Measurements from ENCODE around the gene NPL.

DNA sequence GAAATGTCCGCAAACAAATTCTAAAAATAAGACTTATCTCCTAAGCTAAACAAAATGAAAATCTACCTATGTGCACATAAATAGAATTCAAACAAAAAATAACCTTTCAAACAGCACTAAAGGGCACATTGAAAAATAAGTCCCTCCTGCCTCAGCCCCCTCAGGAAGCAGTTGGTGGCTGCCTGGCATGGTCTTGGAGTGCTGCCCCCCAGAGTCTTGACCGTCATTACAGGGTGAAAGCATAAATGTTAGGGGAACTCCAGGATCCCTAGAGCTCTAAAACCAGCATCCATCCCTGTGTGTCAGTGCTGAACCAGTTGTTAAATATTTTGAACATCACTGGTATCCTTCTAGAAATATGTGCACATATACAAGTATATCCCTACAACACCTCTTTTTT lies 6.5 kb upstream of the NPL start:
- TF ChIP-seq, protein P1, sequence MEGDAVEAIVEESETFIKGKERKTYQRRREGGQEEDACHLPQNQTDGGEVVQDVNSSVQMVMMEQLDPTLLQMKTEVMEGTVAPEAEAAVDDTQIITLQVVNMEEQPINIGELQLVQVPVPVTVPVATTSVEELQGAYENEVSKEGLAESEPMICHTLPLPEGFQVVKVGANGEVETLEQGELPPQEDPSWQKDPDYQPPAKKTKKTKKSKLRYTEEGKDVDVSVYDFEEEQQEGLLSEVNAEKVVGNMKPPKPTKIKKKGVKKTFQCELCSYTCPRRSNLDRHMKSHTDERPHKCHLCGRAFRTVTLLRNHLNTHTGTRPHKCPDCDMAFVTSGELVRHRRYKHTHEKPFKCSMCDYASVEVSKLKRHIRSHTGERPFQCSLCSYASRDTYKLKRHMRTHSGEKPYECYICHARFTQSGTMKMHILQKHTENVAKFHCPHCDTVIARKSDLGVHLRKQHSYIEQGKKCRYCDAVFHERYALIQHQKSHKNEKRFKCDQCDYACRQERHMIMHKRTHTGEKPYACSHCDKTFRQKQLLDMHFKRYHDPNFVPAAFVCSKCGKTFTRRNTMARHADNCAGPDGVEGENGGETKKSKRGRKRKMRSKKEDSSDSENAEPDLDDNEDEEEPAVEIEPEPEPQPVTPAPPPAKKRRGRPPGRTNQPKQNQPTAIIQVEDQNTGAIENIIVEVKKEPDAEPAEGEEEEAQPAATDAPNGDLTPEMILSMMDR (IDR thresholded peaks at IDR 0.05), result peak; percentile 53
- no peak for TF ChIP-seq EZH2 (IDR thresholded peaks at IDR 0.05)

All from neural progenitor cell (in vitro differentiated cells).